ENCODE results near the gene FCHO2.

- TF ChIP-seq POLR2AphosphoS5 (IDR thresholded peaks at IDR 0.05; ENCODE audit: borderline replicate concordance, low read depth, low read length) = no peak
- no peak for TF ChIP-seq EZH2 (IDR thresholded peaks at IDR 0.05)
Observed at GRCh38 chr5:73081093-73081492, 125.3 kb downstream of the FCHO2 start.
